ENCODE measurements around the gene APMAP.

GRCh38 chr20:25041813-25042530, 49.4 kb upstream of the APMAP start:
- TF ChIP-seq SIN3A (IDR thresholded peaks at IDR 0.05; ENCODE audit: borderline replicate concordance, insufficient read depth, low read length): no peak
- no peak for TF ChIP-seq POLR2AphosphoS5 (IDR thresholded peaks at IDR 0.05; ENCODE audit: low read depth, low read length)

Measured in PFSK-1 (cell line).